Measurements from ENCODE around the gene MYO19.

The MYO19 gene

GRCh38 chr17:36535669-36536081 is 1.0 kb upstream of the MYO19 start (continued):
- TF ChIP-seq ZNF624 (tag by site-specific recombination; IDR thresholded peaks at IDR 0.05) (no peak; the same call in 1 of the 2 replicates), ZFHX2 (tag by site-specific recombination; conservative IDR thresholded peaks at IDR 0.05) (0 out of 2 replicates have a peak, but pooled peaks have one; percentile 4), ZNF266 (tag by site-specific recombination; IDR thresholded peaks at IDR 0.05; ENCODE audit: low read depth) (no peak), ZNF112 (tag by site-specific recombination; IDR thresholded peaks at IDR 0.05) (no peak), ZFP3 (tag by site-specific recombination; IDR thresholded peaks at IDR 0.05; ENCODE audit: low read depth) (peak; percentile 51; the same call in 1 of the 2 replicates), KLF8 (tag by site-specific recombination; IDR thresholded peaks at IDR 0.05) (no peak), SETDB1 (IDR thresholded peaks at IDR 0.05; ENCODE audit: insufficient read length, low read length) (peak; percentile 64), ZNF416 (tag by site-specific recombination; IDR thresholded peaks at IDR 0.05) (no peak), ZNF510 (tag by site-specific recombination; IDR thresholded peaks at IDR 0.05; ENCODE audit: insufficient replicate concordance) (no peak), ZNF24 (tag by site-specific recombination; IDR thresholded peaks at IDR 0.05) (peak; percentile 81), ZNF768 (tag by site-specific recombination; IDR thresholded peaks at IDR 0.05) (0 out of 2 replicates have a peak, but pooled peaks have one; percentile 20), SP2 (tag by site-specific recombination; IDR thresholded peaks at IDR 0.05) (no peak), ZFP69B (tag by site-specific recombination; IDR thresholded peaks at IDR 0.05) (0 out of 2 replicates have a peak, but pooled peaks have one; percentile 70), BCL6B (tag by site-specific recombination; IDR thresholded peaks at IDR 0.05) (no peak), ZNF654 (tag by site-specific recombination; IDR thresholded peaks at IDR 0.05; ENCODE audit: low read depth) (0 out of 2 replicates have a peak, but pooled peaks have one; percentile 2), EGR2 (tag by site-specific recombination; IDR thresholded peaks at IDR 0.05; ENCODE audit: low read depth) (no peak; the same call in 1 of the 2 replicates), SP7 (tag by site-specific recombination; IDR thresholded peaks at IDR 0.05) (peak; percentile 58; the same call in 1 of the 2 replicates), GFI1B (tag by site-specific recombination; IDR thresholded peaks at IDR 0.05) (no peak), ZNF10 (tag by site-specific recombination; IDR thresholded peaks at IDR 0.05) (no peak), ZNF311 (tag by site-specific recombination; IDR thresholded peaks at IDR 0.05; ENCODE audit: borderline replicate concordance) (no peak), ZNF280D (tag by site-specific recombination; IDR thresholded peaks at IDR 0.05) (peak; percentile 100), ELK4 (IDR thresholded peaks at IDR 0.05; ENCODE audit: borderline replicate concordance, low read depth, low read length) (no peak), CTCF (tag by site-specific recombination; IDR thresholded peaks at IDR 0.05) (no peak; the same call in 1 of the 2 replicates), ZNF221 (tag by site-specific recombination; IDR thresholded peaks at IDR 0.05; ENCODE audit: borderline replicate concordance) (no peak), ZFP41 (tag by site-specific recombination; IDR thresholded peaks at IDR 0.05; ENCODE audit: borderline replicate concordance) (no peak), REST (tag by site-specific recombination; IDR thresholded peaks at IDR 0.05) (no peak), ZNF660 (tag by site-specific recombination; IDR thresholded peaks at IDR 0.05) (no peak)
- TF ChIP-seq, protein P1, sequence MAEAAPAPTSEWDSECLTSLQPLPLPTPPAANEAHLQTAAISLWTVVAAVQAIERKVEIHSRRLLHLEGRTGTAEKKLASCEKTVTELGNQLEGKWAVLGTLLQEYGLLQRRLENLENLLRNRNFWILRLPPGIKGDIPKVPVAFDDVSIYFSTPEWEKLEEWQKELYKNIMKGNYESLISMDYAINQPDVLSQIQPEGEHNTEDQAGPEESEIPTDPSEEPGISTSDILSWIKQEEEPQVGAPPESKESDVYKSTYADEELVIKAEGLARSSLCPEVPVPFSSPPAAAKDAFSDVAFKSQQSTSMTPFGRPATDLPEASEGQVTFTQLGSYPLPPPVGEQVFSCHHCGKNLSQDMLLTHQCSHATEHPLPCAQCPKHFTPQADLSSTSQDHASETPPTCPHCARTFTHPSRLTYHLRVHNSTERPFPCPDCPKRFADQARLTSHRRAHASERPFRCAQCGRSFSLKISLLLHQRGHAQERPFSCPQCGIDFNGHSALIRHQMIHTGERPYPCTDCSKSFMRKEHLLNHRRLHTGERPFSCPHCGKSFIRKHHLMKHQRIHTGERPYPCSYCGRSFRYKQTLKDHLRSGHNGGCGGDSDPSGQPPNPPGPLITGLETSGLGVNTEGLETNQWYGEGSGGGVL (tag by site-specific recombination; IDR thresholded peaks at IDR 0.05), result no peak

Data from HEK293 (cell line).